ENCODE data around the gene TRIB2. TPM values are rescaled to one million over a fixed set of nuclear protein-coding genes. Genes with fewer than 3 reads are reported as not detected.

TRIB2 gene
- total RNA-seq, 1 donor from 2014 or later = 19.3 TPM

- ChIA-PET CTCF (interaction anchor here (0.9 to 3.7 kb wide), 3 partner anchors 11 to 204 kb away, joined by 3 to 23 read pairs (median 3); partner anchors contain the start of gene TRIB2), POLR2A (interaction anchor here (0.6 kb wide), 1 partner anchor 294 kb away, joined by 3 read pairs; no protein-coding TSS in a partner anchor)
- DNase-seq (no peak), ATAC-seq (ENCODE audit: low read depth) (no peak)
- peak overlapping the region; percentile 88 for H3K27ac Mint-ChIP-seq
- TF ChIP-seq CTCF (IDR thresholded peaks at IDR 0.05) = no peak
- no peak overlapping the region for H3K4me3 Mint-ChIP-seq
- H3K4me1 Mint-ChIP-seq = peaks cover 96% of the 10 kb centered on the region
- no peaks in the 10 kb centered on the region for H3K9me3 Mint-ChIP-seq
- H3K27me3 Mint-ChIP-seq = no peaks in the 10 kb centered on the region
- H3K36me3 Mint-ChIP-seq (ENCODE audit: low read depth) = peaks cover 69% of the 10 kb centered on the region
- intact Hi-C loops (cut with micrococcal nuclease) = no loop called here
Measured at GRCh38 chr2:12727065-12727464, 10.3 kb downstream of the TRIB2 start.

DNA sequence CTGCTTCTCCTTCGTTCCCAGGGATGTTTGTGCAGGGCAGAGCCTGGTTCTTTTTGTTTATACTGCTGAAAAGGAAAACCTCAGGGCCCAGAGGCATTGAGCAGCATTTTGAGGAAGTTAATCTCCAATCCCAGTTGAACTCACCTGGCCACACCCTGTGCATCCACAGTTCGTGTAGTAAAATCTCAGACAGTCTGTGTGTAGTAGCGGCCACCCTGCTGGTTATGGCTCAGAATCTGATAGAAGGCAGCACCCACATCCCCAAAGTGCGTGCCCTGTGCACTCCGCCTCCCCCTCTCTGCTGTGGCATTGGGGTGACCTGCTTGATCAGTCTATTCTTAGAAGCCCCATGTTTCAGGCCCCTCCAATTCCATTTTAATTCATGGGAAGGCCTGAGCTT, 10.9 kb downstream of the TRIB2 start:
- H3K36me3 Mint-ChIP-seq (ENCODE audit: low read depth) = peaks cover 69% of the 10 kb centered on the region
- POLR2A ChIA-PET = interaction anchor here (0.6 to 2.4 kb wide), 2 partner anchors 11 to 294 kb away, joined by 3 to 33 read pairs; partner anchors contain the start of gene TRIB2
- no peaks in the 10 kb centered on the region for H3K27me3 Mint-ChIP-seq
- TF ChIP-seq CTCF (IDR thresholded peaks at IDR 0.05) = no peak
- no peaks in the 10 kb centered on the region for H3K9me3 Mint-ChIP-seq
- peak overlapping the region; percentile 74 for H3K4me3 Mint-ChIP-seq
- intact Hi-C loops (cut with micrococcal nuclease) = loop anchor here (1.0 kb wide), 2 partner anchors 10 to 204 kb away; no protein-coding TSS in a partner anchor
- H3K27ac Mint-ChIP-seq = peak overlapping the region; percentile 88
- ATAC-seq (ENCODE audit: low read depth) (no peak), DNase-seq (no peak)
- CTCF ChIA-PET = interaction anchor here (1.1 to 3.7 kb wide), 2 partner anchors 11 to 203 kb away, joined by 3 to 23 read pairs; partner anchors contain the start of gene TRIB2
- peaks cover 95% of the 10 kb centered on the region for H3K4me1 Mint-ChIP-seq

DNA sequence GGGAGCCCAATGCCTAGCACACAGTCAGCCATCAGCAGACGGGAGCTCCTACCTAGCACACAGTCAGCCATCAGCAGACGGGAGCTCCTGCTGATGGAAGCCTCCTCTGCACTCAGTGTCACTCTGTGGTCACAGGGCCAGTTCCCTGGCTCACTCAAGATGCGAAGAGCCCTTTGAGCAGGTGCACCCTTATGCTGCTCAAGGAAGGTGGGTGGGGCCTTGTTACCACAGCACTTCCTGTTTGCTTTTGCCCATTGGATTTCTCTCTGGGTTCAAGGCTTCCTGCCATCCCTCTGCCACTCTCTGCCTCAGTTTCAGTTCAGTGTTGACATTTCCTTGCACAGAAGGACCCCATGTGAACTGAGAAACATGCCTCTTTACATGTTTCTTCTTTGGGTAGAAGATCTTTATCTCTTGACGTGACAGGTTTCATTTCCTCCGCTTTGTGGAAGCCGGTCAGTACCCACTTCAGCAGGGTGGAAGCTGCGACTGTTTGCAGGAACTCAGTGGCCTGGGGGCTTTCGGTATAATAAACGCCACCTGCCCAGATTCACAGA, 11.6 kb downstream of the TRIB2 start:
- Mint-ChIP-seq H3K4me1 (peaks cover 92% of the 10 kb centered on the region), H3K27me3 (no peaks in the 10 kb centered on the region), H3K36me3 (ENCODE audit: low read depth) (peaks cover 68% of the 10 kb centered on the region), H3K27ac (peak overlapping the region; percentile 88), H3K4me3 (peak overlapping the region; percentile 74), H3K9me3 (no peaks in the 10 kb centered on the region)
- POLR2A ChIA-PET = interaction anchor here (0.9 to 2.4 kb wide), 3 partner anchors 8 to 898 kb away, joined by 3 to 33 read pairs (median 4); partner anchors contain the start of gene TRIB2
- peak; percentile 84 for ATAC-seq (ENCODE audit: low read depth)
- TF ChIP-seq CTCF (IDR thresholded peaks at IDR 0.05) = no peak
- CTCF ChIA-PET = interaction anchor here (1.1 to 3.7 kb wide), 3 partner anchors 12 to 866 kb away, joined by 3 to 23 read pairs (median 3); partner anchors contain the start of gene TRIB2
- peak; percentile 37 for DNase-seq
- intact Hi-C loops (cut with micrococcal nuclease) = loop anchor here (1.0 kb wide), 2 partner anchors 11 to 203 kb away; no protein-coding TSS in a partner anchor

GRCh38 chr2:12730265-12730664, 13.5 kb downstream of the TRIB2 start:
- no peak for ATAC-seq (ENCODE audit: low read depth)
- POLR2A ChIA-PET = no interaction called here
- H3K27ac Mint-ChIP-seq = no peak overlapping the region
- H3K4me1 Mint-ChIP-seq = peaks cover 76% of the 10 kb centered on the region
- H3K9me3 Mint-ChIP-seq = no peaks in the 10 kb centered on the region
- no peak overlapping the region for H3K4me3 Mint-ChIP-seq
- no peak for DNase-seq
- no peaks in the 10 kb centered on the region for H3K27me3 Mint-ChIP-seq
- CTCF ChIA-PET = interaction anchor here (0.6 to 3.7 kb wide), 2 partner anchors 9 to 14 kb away, joined by 3 to 23 read pairs; partner anchors contain the start of gene TRIB2
- intact Hi-C loops (cut with micrococcal nuclease) = no loop called here
- no peak for TF ChIP-seq CTCF (IDR thresholded peaks at IDR 0.05)
- H3K36me3 Mint-ChIP-seq (ENCODE audit: low read depth) = peaks cover 63% of the 10 kb centered on the region

- intact Hi-C loops (cut with micrococcal nuclease) = no loop called here
- ChIA-PET CTCF (no interaction called here), POLR2A (no interaction called here)
- Mint-ChIP-seq H3K27ac (peak overlapping the region; percentile 9), H3K27me3 (no peaks in the 10 kb centered on the region), H3K9me3 (no peaks in the 10 kb centered on the region), H3K4me3 (no peak overlapping the region), H3K36me3 (ENCODE audit: low read depth) (peaks cover 64% of the 10 kb centered on the region), H3K4me1 (peaks cover 72% of the 10 kb centered on the region)
- ATAC-seq (ENCODE audit: low read depth) (no peak), DNase-seq (no peak)
- TF ChIP-seq CTCF (IDR thresholded peaks at IDR 0.05) = no peak
Measured at GRCh38 chr2:12731701-12732280, 15.1 kb downstream of the TRIB2 start.
